ENCODE measurements around the gene SPDYE6.

The SPDYE6 gene

GRCh38 chr7:102297487-102298218, 58.6 kb downstream of the SPDYE6 start:
- TF ChIP-seq, protein P1, sequence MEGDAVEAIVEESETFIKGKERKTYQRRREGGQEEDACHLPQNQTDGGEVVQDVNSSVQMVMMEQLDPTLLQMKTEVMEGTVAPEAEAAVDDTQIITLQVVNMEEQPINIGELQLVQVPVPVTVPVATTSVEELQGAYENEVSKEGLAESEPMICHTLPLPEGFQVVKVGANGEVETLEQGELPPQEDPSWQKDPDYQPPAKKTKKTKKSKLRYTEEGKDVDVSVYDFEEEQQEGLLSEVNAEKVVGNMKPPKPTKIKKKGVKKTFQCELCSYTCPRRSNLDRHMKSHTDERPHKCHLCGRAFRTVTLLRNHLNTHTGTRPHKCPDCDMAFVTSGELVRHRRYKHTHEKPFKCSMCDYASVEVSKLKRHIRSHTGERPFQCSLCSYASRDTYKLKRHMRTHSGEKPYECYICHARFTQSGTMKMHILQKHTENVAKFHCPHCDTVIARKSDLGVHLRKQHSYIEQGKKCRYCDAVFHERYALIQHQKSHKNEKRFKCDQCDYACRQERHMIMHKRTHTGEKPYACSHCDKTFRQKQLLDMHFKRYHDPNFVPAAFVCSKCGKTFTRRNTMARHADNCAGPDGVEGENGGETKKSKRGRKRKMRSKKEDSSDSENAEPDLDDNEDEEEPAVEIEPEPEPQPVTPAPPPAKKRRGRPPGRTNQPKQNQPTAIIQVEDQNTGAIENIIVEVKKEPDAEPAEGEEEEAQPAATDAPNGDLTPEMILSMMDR (conservative IDR thresholded peaks at IDR 0.05): no peak
- no peak for TF ChIP-seq ZFX (IDR thresholded peaks at IDR 0.05)
- H3K27ac ChIP-seq: no peak overlapping the region

DNA sequence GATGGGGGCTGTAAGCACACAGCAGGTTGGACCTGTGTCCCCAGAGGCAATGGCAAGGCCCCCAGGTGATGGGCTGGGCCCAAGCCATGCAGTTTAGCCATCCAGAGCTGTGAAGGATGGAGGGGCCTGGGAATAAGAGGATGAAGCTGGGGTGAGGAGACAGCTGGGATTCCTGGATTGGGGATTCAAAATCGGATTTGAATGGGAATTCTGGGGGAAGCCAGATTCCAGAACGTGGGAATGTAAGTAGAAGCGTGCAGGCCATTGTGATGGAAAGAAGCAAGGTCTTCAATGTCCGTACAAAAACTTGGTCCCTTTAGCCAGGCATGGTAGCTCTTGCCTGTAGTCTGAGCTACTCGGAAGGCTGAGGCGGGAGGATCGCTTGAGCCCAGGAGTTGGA, 59.7 kb downstream of the SPDYE6 start:
- no peak overlapping the region for H3K27ac ChIP-seq
- TF ChIP-seq, protein P1 (conservative IDR thresholded peaks at IDR 0.05): no peak
- no peak for TF ChIP-seq ZFX (IDR thresholded peaks at IDR 0.05)

DNA sequence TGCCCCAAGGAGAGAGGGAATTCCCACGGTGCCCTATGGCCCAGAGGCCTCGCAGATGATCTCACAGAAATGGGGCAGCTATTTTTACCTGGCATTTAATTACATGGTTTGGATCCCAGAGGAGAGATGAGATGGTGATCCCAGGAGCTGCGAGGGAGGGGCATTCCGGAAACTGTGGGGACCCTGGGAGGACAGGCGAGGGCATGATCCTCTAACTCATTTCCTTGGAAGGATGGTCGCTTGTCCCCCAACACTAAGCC, 60.1 kb downstream of the SPDYE6 start:
- no peak overlapping the region for H3K27ac ChIP-seq

More for the DNA sequence above, 60.1 kb downstream of the SPDYE6 start:
- TF ChIP-seq, protein P1 (conservative IDR thresholded peaks at IDR 0.05): no peak
- no peak for TF ChIP-seq ZFX (IDR thresholded peaks at IDR 0.05)
